SU-DHL-6 (cell line): ENCODE measurements around the gene SLC18A3.

Experiments used
- EZH2phosphoT487 ChIP-seq: fragments of 200-600 bp; sonication (generic), shearing (Covaris generic); conservative IDR thresholded peaks from 2 replicates; pipeline ENCODE4 v1.6.1; 2018; ENCODE audit warnings: mild to moderate bottlenecking, antibody characterized with exemption, low read length, moderate library complexity, mixed read lengths
- TF ChIP-seq, protein P1 (sequence below): fragments of 200-600 bp; sonication (generic); IDR thresholded peaks from one replicate; pipeline ENCODE4 v1.5.1; 2017; ENCODE audit warnings: antibody characterized with exemption, mild to moderate bottlenecking, low read length, moderate library complexity; ENCODE audit not compliant: insufficient read depth, poor library complexity, severe bottlenecking

DNA sequence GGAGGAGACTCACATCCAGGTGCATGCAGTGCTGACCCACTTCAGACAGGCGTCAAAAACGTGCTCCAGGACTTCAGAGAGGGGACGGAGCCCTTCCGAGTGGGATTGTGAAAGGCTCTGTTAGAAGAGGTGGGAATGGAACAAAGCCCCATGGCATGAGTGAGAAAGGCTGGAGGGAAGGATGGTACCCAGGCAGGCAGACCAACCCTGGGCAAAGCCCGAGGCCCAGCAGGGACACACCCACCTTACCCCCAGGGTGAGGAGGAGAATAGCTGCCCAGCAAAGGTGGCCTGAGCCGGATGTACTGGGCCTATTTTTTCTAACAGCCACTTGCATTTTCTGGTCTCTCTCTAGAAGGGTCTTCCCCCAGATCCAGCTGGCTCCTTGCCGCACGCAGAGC is 18.5 kb downstream of the SLC18A3 start:
- TF ChIP-seq, protein P1, sequence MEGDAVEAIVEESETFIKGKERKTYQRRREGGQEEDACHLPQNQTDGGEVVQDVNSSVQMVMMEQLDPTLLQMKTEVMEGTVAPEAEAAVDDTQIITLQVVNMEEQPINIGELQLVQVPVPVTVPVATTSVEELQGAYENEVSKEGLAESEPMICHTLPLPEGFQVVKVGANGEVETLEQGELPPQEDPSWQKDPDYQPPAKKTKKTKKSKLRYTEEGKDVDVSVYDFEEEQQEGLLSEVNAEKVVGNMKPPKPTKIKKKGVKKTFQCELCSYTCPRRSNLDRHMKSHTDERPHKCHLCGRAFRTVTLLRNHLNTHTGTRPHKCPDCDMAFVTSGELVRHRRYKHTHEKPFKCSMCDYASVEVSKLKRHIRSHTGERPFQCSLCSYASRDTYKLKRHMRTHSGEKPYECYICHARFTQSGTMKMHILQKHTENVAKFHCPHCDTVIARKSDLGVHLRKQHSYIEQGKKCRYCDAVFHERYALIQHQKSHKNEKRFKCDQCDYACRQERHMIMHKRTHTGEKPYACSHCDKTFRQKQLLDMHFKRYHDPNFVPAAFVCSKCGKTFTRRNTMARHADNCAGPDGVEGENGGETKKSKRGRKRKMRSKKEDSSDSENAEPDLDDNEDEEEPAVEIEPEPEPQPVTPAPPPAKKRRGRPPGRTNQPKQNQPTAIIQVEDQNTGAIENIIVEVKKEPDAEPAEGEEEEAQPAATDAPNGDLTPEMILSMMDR = no peak
- TF ChIP-seq EZH2phosphoT487 = no peak
